DLD1 (cell line): ENCODE results near the gene ST6GALNAC6.
"Not testable (repeated sequence)": the region's sequence is repeated elsewhere in the genome, so short reads cannot be mapped to it uniquely, and the experiment has no call there.

Experiments used
- in situ Hi-C: cut with HindIII; loops from 2 replicates; pipeline ENCODE4 v1.10.0; 2017; ENCODE audit warnings: low sequenced_read_pairs

The ST6GALNAC6 gene

DNA sequence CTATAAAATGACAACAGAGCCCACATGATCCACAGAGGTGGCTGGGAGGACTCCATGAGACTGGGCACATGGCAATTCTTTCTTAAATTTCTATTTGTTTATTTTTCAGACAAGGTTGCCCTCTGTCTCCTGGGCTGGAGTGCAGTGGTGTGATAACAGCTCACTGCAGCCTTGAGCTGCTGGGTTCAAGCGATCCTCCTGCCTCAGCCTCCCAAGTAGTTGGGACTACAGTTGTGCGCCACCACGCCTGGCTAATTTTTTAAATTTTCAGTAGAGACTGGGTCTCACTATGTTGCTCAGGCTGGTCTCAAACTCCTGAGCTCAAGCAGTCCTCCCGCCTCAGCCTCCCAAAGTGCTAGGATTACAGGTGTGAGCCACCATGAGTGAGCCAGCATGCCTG, 53.8 kb downstream of the ST6GALNAC6 start:
- in situ Hi-C loops, result not testable (repeated sequence)

DNA sequence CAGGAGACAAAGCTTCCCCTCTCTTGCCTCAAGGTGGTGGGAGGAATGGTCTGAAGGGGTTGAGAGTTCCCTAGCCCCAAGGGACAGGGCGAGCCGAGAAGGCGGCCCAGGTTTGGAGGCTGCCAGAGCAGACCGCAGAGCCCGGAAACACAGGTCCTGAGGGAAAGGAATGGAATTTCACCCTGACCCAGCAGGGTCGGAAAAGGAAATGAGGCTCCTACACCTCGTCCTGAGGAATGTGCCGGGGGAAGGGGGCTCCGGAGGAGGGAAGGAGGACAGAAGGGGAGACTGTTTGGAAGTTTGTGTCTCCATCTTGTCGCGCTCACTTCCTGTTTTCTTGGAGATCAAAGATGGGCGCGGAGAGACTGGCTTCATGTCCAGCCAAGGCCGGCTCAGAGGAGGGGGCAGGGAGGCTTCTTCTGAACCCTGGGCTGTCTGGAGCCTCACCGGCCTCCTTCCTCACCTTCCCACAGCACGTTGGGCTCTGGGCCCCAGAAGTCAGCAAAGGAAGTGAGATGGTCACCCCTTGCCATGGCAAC, 54.5 kb downstream of the ST6GALNAC6 start:
- in situ Hi-C loops, result no loop called here

DNA sequence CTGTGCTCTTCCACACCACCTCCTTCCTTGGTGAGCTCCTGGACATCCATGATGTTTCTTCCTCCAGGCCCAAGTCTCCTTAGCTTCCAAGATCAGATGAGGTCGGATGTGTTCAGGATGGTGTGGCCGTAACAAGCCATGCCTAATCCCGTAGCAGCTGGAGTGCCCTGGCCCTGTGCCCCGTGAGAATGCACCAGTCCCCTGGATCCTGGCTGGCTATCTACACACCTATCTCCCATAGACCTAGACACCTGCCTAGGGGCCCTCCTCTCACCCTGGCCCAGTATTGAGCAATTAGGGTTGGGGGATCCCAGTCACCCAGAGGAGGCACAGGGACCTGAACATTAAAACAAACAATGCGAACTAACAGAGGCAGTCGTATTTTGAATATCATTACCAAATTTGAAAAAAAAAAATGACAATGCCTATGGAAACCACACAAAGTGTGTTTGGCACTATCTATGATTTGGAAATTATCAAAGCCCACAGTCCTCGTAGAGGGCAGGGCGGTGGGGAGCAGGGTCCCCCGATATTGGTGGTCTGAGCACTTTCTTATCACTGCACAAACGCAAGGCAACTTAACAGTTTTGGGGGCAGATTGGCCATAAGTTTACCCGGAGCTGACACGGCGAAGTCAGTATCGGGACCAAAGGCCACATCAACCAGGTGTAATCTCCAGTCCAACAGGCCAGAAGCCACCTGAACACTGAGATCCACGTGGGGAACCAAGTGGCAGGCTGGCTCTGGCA, 58.1 kb downstream of the ST6GALNAC6 start:
- in situ Hi-C loops, result no loop called here

DNA sequence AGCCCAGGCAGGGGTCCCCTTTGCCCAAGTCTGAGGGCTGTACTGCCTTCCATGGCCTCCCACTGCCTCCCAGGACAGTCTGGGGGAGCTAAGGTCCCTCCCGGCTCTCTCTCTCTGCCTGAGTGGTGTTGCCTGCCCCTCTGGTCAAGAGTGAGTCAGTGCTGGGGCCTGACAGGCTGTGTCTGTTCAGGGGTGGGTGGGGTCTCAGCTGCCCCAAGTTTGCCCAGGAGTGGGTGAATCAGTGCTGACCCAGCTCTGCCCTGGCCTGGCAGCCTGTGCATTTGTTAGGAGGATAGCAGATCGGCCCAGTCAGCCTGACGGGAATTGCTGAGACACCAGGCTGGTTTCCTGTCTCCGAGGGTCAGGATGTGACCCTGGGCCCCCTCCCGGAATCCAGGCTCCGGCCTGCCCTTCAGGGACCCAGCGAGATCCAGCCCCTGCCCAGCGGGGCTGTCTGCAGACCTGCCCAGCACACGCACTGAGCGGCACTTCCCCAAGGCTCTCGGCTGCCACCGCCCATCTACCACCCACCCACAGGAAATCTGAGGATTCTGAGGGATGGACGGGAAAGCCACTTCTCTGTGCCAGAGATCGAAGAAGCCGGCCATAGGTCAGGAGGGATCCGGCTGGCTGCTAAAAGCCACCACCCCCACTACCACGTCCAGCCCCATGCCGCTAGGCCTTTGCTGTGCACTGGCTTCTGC, 60.9 kb downstream of the ST6GALNAC6 start:
- in situ Hi-C loops, result no loop called here

DNA sequence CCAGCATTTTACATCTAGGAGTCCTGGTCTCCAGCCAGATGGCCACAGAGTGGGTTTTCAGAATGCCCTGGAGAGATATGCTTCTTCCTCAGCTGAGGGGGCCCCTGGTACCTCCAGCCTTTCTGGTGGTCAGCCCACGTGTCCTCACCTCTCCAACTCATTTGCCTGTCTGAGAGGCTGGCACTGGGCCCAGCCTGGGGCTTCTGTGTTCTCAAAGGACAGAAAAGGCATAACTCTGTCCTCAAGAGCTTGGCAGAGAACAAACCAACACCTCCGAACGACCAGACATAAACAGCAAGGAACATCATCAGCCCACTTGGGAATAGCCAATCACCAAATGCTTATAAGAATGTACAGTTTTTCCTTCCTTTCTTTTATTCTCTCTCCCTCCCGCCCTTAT, 62.1 kb downstream of the ST6GALNAC6 start:
- in situ Hi-C loops, result no loop called here

DNA sequence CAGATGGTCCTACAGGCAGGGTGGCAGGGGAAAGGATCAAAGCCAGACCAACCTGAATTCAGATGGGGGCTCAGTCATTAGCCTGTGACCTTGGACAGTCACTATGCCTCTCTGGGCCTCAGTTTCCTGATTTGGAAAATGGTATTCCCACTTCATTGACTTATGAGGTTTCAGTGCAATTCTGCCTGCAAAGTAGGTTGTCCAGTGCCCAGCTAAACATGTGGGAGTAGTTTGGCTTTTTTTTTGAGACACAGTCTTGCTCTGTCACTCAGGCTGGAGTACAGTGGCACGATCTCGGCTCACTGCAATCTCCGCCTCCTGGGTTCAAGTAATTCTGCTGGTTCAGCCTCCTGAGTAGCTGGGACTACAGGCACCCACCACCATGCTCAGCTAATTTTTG, 62.8 kb downstream of the ST6GALNAC6 start:
- in situ Hi-C loops, result not testable (repeated sequence)

DNA sequence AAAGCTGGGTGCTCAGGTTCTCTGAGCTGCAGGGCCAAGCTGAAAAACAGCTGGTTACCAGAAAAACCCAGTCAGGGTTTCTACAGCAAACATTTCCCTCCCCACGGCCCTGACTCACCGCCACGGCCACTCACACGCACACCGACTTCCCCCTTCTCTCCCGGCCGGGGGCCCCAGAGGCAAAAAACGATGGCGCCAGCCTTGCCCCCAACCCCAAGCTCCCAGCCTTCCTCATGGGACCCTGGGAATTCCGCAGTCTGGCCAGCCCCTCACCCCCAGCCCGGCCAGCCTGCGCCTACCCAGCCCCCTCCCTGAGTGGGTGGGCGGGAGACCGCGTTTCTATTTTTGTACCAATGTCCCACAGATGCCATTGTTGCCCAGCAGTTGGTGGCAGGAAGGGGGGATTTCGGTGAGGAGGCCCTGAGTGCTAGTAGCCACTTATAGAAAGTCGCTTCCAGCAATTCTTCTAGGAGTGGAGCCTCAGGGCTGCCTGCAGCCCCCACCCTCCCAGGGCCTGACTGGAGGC, 63.3 kb downstream of the ST6GALNAC6 start:
- in situ Hi-C loops, result no loop called here
